HepG2 (cell line): ENCODE measurements around the gene CAMKK1. TPM values are rescaled to one million over a fixed set of nuclear protein-coding genes. Genes with fewer than 3 reads are reported as not detected.

Experiments
- ATF5 ChIP-seq: sonication (generic); formaldehyde crosslinking; IDR thresholded peaks from 2 replicates; pipeline ENCODE4 v1.4.0; 2020; ENCODE audit warnings: mild to moderate bottlenecking, low read depth, missing genetic modification reagents
- BHLHE40 ChIP-seq: IDR thresholded peaks from 2 replicates; pipeline ENCODE4 v1.6.1; 2011; ENCODE audit warnings: low read length, improper control_type of control experiment
- E2F5 ChIP-seq: sonication (generic); formaldehyde crosslinking; conservative IDR thresholded peaks from 2 replicates; pipeline ENCODE4 v1.4.0; 2020; ENCODE audit warnings: missing genetic modification reagents
- FOXA1 ChIP-seq, 2 experiments: fragments of 450-650 bp in 1 of 2; sonication (generic) in 1 of 2; formaldehyde crosslinking in 1 of 2; IDR thresholded peaks; 2 replicates each; pipeline versions ENCODE4 v1.4.0 to v1.6.1; 2016 to 2020; ENCODE audit warnings: missing genetic modification reagents in 1 of 2
- ISX ChIP-seq: sonication (generic); formaldehyde crosslinking; conservative IDR thresholded peaks from 2 replicates; pipeline ENCODE4 v1.5.0; 2020; ENCODE audit warnings: missing genetic modification reagents
- NRL ChIP-seq: sonication (generic); formaldehyde crosslinking; IDR thresholded peaks from 2 replicates; pipeline ENCODE4 v1.5.0; 2020; ENCODE audit warnings: missing genetic modification reagents, mild to moderate bottlenecking, moderate library complexity, borderline replicate concordance
- ZBED4 ChIP-seq: sonication (generic); formaldehyde crosslinking; IDR thresholded peaks from 2 replicates; pipeline ENCODE4 v1.4.0; 2020; ENCODE audit warnings: missing genetic modification reagents, borderline replicate concordance
- ZBTB3 ChIP-seq: sonication (generic); formaldehyde crosslinking; IDR thresholded peaks from 2 replicates; pipeline ENCODE4 v1.4.0; 2020; ENCODE audit warnings: low read depth, mild to moderate bottlenecking, moderate library complexity, missing genetic modification reagents, borderline replicate concordance
- ZNF282 ChIP-seq: fragments of 450-650 bp; IDR thresholded peaks from 2 replicates; pipeline ENCODE4 v1.6.1; 2018; ENCODE audit not compliant: partially characterized antibody
- ZNF431 ChIP-seq: sonication (generic); formaldehyde crosslinking; IDR thresholded peaks from 2 replicates; pipeline ENCODE4 v1.9.0; 2022; ENCODE audit warnings: missing genetic modification reagents, low read depth, mild to moderate bottlenecking, borderline replicate concordance
- ZNF547 ChIP-seq: sonication (generic); formaldehyde crosslinking; IDR thresholded peaks from 2 replicates; pipeline ENCODE4 v1.5.1; 2020; ENCODE audit warnings: mild to moderate bottlenecking, missing genetic modification reagents
- ZNF614 ChIP-seq: IDR thresholded peaks from 2 replicates; pipeline ENCODE4 v1.6.1; 2018; ENCODE audit warnings: missing biosample characterization, missing genetic modification reagents, inconsistent platforms, borderline replicate concordance
- ZSCAN21 ChIP-seq: sonication (generic); formaldehyde crosslinking; IDR thresholded peaks from 2 replicates; pipeline ENCODE4 v1.8.0; 2022; ENCODE audit warnings: mild to moderate bottlenecking, missing genetic modification reagents, moderate library complexity, borderline replicate concordance
- polyA plus RNA-seq, 8 experiments: library from polyadenylated mRNA; depleted of rRNA in 3 of 8; stranded (reverse) in 7 of 8; unstranded in 1 of 8; fragments of >200 nt; fragmentation: Illumina TruSeq in 4 of 8; extraction: Trizol in 4 of 8; gene quantifications; 2 replicates each; pipeline versions ENCODE4 v1.2.1 to v1.2.3, GENCODE V29; 2011 to 2016; ENCODE audit warnings: low read depth in 4 of 8, missing spikeins in 1 of 8, mixed read lengths in 1 of 8; ENCODE audit not compliant: insufficient read depth in 1 of 8
- total RNA-seq, 5 experiments: library from RNA; depleted of rRNA; stranded (reverse); fragments of >200 nt; fragmentation: Illumina TruSeq; extraction: Trizol; gene quantifications; 2 replicates each; pipeline ENCODE4 v1.2.3, GENCODE V29; 2016; ENCODE audit warnings: low read depth in 1 of 5
- TF ChIP-seq, protein P1 (sequence below): IDR thresholded peaks from 2 replicates; pipeline ENCODE4 v1.6.1; 2016; ENCODE audit warnings: low read depth, missing genetic modification reagents, missing compliant biosample characterization
- TF ChIP-seq, protein P2 (sequence below): sonication (generic); formaldehyde crosslinking; IDR thresholded peaks from 2 replicates; pipeline ENCODE4 v1.5.0; 2020; ENCODE audit warnings: missing genetic modification reagents
- TF ChIP-seq, protein P3 (sequence below): sonication (generic); formaldehyde crosslinking; IDR thresholded peaks from 2 replicates; pipeline ENCODE4 v1.4.0; 2020; ENCODE audit warnings: missing genetic modification reagents, borderline replicate concordance

The CAMKK1 gene
- total and polyA plus RNA-seq, 2 of the 13 experiments (the other 11 are each of a cell fraction or from before 2014, with no cell fraction given): 1.5 to 1.6 TPM

DNA sequence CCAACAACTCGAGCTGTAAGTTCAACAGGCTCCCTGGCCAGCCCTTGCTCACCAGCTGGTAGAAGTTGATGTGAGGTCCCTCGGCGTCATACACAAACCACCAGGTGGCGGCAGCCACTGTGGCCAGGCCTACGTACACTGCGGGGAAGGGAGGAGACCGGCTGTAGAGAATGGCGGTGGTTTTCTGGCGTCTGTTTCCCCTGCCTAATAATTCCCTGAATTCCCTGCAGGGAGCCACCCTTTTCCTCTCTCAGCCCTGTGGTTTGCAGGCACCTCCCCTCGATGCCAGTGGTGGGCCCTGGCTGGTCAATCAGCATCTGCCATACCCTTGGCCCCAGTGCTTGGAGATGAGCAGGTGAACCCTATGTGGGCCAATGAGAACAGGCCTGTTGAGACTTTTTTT is 42.3 kb upstream of the CAMKK1 start (continued):
- TF ChIP-seq, protein P1, sequence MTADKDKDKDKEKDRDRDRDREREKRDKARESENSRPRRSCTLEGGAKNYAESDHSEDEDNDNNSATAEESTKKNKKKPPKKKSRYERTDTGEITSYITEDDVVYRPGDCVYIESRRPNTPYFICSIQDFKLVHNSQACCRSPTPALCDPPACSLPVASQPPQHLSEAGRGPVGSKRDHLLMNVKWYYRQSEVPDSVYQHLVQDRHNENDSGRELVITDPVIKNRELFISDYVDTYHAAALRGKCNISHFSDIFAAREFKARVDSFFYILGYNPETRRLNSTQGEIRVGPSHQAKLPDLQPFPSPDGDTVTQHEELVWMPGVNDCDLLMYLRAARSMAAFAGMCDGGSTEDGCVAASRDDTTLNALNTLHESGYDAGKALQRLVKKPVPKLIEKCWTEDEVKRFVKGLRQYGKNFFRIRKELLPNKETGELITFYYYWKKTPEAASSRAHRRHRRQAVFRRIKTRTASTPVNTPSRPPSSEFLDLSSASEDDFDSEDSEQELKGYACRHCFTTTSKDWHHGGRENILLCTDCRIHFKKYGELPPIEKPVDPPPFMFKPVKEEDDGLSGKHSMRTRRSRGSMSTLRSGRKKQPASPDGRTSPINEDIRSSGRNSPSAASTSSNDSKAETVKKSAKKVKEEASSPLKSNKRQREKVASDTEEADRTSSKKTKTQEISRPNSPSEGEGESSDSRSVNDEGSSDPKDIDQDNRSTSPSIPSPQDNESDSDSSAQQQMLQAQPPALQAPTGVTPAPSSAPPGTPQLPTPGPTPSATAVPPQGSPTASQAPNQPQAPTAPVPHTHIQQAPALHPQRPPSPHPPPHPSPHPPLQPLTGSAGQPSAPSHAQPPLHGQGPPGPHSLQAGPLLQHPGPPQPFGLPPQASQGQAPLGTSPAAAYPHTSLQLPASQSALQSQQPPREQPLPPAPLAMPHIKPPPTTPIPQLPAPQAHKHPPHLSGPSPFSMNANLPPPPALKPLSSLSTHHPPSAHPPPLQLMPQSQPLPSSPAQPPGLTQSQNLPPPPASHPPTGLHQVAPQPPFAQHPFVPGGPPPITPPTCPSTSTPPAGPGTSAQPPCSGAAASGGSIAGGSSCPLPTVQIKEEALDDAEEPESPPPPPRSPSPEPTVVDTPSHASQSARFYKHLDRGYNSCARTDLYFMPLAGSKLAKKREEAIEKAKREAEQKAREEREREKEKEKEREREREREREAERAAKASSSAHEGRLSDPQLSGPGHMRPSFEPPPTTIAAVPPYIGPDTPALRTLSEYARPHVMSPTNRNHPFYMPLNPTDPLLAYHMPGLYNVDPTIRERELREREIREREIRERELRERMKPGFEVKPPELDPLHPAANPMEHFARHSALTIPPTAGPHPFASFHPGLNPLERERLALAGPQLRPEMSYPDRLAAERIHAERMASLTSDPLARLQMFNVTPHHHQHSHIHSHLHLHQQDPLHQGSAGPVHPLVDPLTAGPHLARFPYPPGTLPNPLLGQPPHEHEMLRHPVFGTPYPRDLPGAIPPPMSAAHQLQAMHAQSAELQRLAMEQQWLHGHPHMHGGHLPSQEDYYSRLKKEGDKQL (CRISPR knock-in tag): no peak
- TF ChIP-seq ZBTB3 (CRISPR knock-in tag) (no peak), E2F5 (CRISPR knock-in tag) (no peak), BHLHE40 (peak; percentile 37; the same call in 1 of the 2 replicates), ZNF547 (no peak), ISX (CRISPR knock-in tag) (no peak), ZNF614 (CRISPR knock-in tag) (0 out of 2 replicates have a peak, but pooled peaks have one; percentile 26), ZNF431 (no peak), FOXA1 (IDR thresholded peaks at IDR 0.05) (no peak), FOXA1 (CRISPR knock-in tag; IDR thresholded peaks at IDR 0.05) (peak; percentile 48), NRL (CRISPR knock-in tag) (no peak), ZBED4 (CRISPR knock-in tag) (no peak), ATF5 (CRISPR knock-in tag) (no peak), ZSCAN21 (CRISPR knock-in tag) (peak; percentile 24; the same call in 1 of the 2 replicates), ZNF282 (no peak)
- TF ChIP-seq, protein P2, sequence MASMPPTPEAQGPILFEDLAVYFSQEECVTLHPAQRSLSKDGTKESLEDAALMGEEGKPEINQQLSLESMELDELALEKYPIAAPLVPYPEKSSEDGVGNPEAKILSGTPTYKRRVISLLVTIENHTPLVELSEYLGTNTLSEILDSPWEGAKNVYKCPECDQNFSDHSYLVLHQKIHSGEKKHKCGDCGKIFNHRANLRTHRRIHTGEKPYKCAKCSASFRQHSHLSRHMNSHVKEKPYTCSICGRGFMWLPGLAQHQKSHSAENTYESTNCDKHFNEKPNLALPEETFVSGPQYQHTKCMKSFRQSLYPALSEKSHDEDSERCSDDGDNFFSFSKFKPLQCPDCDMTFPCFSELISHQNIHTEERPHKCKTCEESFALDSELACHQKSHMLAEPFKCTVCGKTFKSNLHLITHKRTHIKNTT: no peak
- TF ChIP-seq, protein P3, sequence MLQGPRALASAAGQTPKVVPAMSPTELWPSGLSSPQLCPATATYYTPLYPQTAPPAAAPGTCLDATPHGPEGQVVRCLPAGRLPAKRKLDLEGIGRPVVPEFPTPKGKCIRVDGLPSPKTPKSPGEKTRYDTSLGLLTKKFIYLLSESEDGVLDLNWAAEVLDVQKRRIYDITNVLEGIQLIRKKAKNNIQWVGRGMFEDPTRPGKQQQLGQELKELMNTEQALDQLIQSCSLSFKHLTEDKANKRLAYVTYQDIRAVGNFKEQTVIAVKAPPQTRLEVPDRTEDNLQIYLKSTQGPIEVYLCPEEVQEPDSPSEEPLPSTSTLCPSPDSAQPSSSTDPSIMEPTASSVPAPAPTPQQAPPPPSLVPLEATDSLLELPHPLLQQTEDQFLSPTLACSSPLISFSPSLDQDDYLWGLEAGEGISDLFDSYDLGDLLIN (CRISPR knock-in tag): no peak
